Measurements from ENCODE around the gene NUMA1. TPM values are rescaled to one million over a fixed set of nuclear protein-coding genes. Genes with fewer than 3 reads are reported as not detected.

NUMA1 gene
- total and polyA plus RNA-seq, 2 experiments from 2014 or later = 33.2 to 104 TPM

DNA sequence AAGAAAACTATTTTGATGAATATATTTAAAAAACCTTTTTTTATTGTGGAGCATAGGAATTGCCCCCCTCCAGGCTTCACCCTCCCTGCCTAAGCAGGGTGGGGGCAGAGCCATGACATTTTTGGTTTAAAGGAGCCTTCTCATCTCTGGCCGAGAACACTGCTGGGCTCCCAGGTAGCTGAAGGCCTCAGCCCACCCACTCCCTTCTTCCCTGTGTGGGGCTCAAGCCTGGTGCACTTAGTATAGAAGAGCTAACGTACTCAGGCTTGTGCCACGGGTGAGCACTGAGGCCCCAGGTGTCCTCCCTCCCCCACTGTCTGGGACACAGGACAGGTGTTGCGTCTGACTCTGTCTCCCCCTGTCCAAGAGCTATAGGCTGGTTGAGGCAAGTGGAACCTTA, 83.8 kb downstream of the NUMA1 start (continued):
- TF ChIP-seq, protein P1, sequence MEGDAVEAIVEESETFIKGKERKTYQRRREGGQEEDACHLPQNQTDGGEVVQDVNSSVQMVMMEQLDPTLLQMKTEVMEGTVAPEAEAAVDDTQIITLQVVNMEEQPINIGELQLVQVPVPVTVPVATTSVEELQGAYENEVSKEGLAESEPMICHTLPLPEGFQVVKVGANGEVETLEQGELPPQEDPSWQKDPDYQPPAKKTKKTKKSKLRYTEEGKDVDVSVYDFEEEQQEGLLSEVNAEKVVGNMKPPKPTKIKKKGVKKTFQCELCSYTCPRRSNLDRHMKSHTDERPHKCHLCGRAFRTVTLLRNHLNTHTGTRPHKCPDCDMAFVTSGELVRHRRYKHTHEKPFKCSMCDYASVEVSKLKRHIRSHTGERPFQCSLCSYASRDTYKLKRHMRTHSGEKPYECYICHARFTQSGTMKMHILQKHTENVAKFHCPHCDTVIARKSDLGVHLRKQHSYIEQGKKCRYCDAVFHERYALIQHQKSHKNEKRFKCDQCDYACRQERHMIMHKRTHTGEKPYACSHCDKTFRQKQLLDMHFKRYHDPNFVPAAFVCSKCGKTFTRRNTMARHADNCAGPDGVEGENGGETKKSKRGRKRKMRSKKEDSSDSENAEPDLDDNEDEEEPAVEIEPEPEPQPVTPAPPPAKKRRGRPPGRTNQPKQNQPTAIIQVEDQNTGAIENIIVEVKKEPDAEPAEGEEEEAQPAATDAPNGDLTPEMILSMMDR (conservative IDR thresholded peaks at IDR 0.05; ENCODE audit: low read depth in 2 of 2) = no peak
- TF ChIP-seq ETS1 (IDR thresholded peaks at IDR 0.05) = no peak

DNA sequence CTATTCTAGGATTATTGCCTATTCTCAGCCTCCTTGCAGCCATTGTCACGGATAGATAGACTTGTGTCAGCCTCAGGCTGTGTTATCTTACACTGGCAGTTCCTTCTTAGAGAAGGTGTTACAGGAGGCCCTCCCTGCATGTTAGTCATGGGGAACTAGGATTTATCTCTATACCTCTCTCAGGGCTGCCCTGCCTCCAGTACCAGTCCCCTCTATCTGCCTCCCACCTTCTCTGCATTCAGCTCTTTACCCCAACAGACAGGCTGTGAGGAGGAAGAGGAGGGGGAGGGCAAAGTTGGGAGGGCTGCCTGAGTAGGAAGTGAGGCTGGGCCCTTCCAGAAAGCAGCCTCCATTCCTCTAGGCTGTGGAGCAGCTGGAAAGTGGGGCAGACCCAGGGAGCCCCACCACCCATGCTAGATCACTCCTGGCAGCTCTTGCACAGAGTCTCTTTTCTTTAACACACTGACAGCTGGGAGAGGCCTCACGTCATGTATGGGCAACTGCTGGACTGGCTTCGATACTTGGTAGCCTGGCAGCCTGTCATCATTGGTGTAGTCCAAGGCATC, 84.5 kb downstream of the NUMA1 start:
- Histone ChIP-seq H3K4me1 (ENCODE audit: insufficient read depth) (no peaks in the 10 kb centered on the region), H3K27ac (ENCODE audit: low read depth) (no peak overlapping the region), H3K9me2 (ENCODE audit: insufficient read depth) (no peaks in the 10 kb centered on the region), H3F3A (replicated peaks; ENCODE audit: low read depth) (no peaks in the 10 kb centered on the region), H3K4me2 (no peak overlapping the region), H4K20me1 (replicated peaks; ENCODE audit: insufficient read depth) (peaks cover 13% of the 10 kb centered on the region), H3K79me2 (replicated peaks; ENCODE audit: insufficient read depth) (no peaks in the 10 kb centered on the region), H2AFZ (no peak overlapping the region), H3K4me3 (no peak overlapping the region), H3K27me3 (ENCODE audit: insufficient read depth) (no peaks in the 10 kb centered on the region), H3K36me3 (ENCODE audit: insufficient read depth) (peaks cover 6% of the 10 kb centered on the region)
- Mint-ChIP-seq H3K27me3 (ENCODE audit: insufficient read depth, low read depth, poor library complexity) (no peaks in the 10 kb centered on the region), H3K4me1 (no peaks in the 10 kb centered on the region), H3K9me3 (no peaks in the 10 kb centered on the region), H3K36me3 (ENCODE audit: low read depth) (peaks cover 9% of the 10 kb centered on the region; the same call in 2 of the 3 replicates), H3K4me3 (no peak overlapping the region), H3K27ac (no peak overlapping the region)
- DNase-seq (ENCODE audit: low spot score) (no peak), ATAC-seq (no peak)
- TF ChIP-seq CREB1 (CRISPR knock-in tag; IDR thresholded peaks at IDR 0.05; ENCODE audit: low read depth) = no peak
- TF ChIP-seq POLR2AphosphoS5 (IDR thresholded peaks at IDR 0.05; ENCODE audit: low read depth) = no peak
- no peak for TF ChIP-seq ZNF114 (CRISPR knock-in tag; IDR thresholded peaks at IDR 0.05)
- TF ChIP-seq ZNF331 (CRISPR knock-in tag; IDR thresholded peaks at IDR 0.05; ENCODE audit: low read depth) = no peak
- TF ChIP-seq, protein P2, sequence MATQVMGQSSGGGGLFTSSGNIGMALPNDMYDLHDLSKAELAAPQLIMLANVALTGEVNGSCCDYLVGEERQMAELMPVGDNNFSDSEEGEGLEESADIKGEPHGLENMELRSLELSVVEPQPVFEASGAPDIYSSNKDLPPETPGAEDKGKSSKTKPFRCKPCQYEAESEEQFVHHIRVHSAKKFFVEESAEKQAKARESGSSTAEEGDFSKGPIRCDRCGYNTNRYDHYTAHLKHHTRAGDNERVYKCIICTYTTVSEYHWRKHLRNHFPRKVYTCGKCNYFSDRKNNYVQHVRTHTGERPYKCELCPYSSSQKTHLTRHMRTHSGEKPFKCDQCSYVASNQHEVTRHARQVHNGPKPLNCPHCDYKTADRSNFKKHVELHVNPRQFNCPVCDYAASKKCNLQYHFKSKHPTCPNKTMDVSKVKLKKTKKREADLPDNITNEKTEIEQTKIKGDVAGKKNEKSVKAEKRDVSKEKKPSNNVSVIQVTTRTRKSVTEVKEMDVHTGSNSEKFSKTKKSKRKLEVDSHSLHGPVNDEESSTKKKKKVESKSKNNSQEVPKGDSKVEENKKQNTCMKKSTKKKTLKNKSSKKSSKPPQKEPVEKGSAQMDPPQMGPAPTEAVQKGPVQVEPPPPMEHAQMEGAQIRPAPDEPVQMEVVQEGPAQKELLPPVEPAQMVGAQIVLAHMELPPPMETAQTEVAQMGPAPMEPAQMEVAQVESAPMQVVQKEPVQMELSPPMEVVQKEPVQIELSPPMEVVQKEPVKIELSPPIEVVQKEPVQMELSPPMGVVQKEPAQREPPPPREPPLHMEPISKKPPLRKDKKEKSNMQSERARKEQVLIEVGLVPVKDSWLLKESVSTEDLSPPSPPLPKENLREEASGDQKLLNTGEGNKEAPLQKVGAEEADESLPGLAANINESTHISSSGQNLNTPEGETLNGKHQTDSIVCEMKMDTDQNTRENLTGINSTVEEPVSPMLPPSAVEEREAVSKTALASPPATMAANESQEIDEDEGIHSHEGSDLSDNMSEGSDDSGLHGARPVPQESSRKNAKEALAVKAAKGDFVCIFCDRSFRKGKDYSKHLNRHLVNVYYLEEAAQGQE (IDR thresholded peaks at IDR 0.05; ENCODE audit: unreplicated experiment) = no peak
- TF ChIP-seq ZNF462 (CRISPR knock-in tag; IDR thresholded peaks at IDR 0.05) = no peak
- no peak for TF ChIP-seq EZH2 (IDR thresholded peaks at IDR 0.05; ENCODE audit: low read depth, unreplicated experiment)
- TF ChIP-seq ETS1 (IDR thresholded peaks at IDR 0.05) = no peak
- no peak for TF ChIP-seq NANOG (IDR thresholded peaks at IDR 0.05; ENCODE audit: borderline replicate concordance)
